Activated naive CD4-positive, alpha-beta T cell treated with Interleukin-2 at 50 U/mL for 16 hours (primary cell): ENCODE results near the gene BEGAIN.
A peak's percentile ranks its signal among the peaks of the same experiment; 100 is the strongest.
"Not testable (repeated sequence)": the region's sequence is repeated elsewhere in the genome, so short reads cannot be mapped to it uniquely, and the experiment has no call there.

ENCODE experiments used
- DNase-seq: peaks from one replicate; pipeline ENCODE4 v3.0.0-alpha.2; 2020

BEGAIN gene

GRCh38 chr14:100534528-100535286 lies 52.5 kb downstream of the BEGAIN start:
- peak; percentile 1 for DNase-seq

GRCh38 chr14:100533656-100534485 lies 53.3 kb downstream of the BEGAIN start:
- DNase-seq = peak; percentile 2

GRCh38 chr14:100532906-100533655 lies 54.1 kb downstream of the BEGAIN start:
- peak; percentile 1 for DNase-seq

GRCh38 chr14:100532154-100532861 lies 54.9 kb downstream of the BEGAIN start:
- peak; percentile 1 for DNase-seq

GRCh38 chr14:100531152-100532121 lies 55.8 kb downstream of the BEGAIN start:
- no peak for DNase-seq

GRCh38 chr14:100530270-100531072 lies 56.7 kb downstream of the BEGAIN start:
- DNase-seq = no peak

GRCh38 chr14:100529561-100530031 lies 57.6 kb downstream of the BEGAIN start:
- DNase-seq = no peak

- DNase-seq = no peak
Measured at GRCh38 chr14:100528962-100529560, 58.2 kb downstream of the BEGAIN start.

GRCh38 chr14:100526632-100527031 lies 60.6 kb downstream of the BEGAIN start:
- no peak for DNase-seq

GRCh38 chr14:100526057-100526456 lies 61.2 kb downstream of the BEGAIN start:
- no peak for DNase-seq

- DNase-seq = no peak
Measured at GRCh38 chr14:100525615-100526014, 61.6 kb downstream of the BEGAIN start.

- no peak for DNase-seq
Measured at GRCh38 chr14:100524933-100525243, 62.3 kb downstream of the BEGAIN start.

GRCh38 chr14:100524233-100524932 lies 62.8 kb downstream of the BEGAIN start:
- no peak for DNase-seq

GRCh38 chr14:100523843-100524169 lies 63.4 kb downstream of the BEGAIN start:
- no peak for DNase-seq

GRCh38 chr14:100523131-100523842 lies 63.9 kb downstream of the BEGAIN start:
- no peak for DNase-seq

- no peak for DNase-seq
Measured at GRCh38 chr14:100522616-100523099, 64.6 kb downstream of the BEGAIN start.

- not testable (repeated sequence) for DNase-seq
Measured at GRCh38 chr14:100506053-100506452, 81.2 kb downstream of the BEGAIN start.

- no peak for DNase-seq
Measured at GRCh38 chr14:100504372-100505078, 82.7 kb downstream of the BEGAIN start.
